ENCODE data around the gene PLOD3. TPM values are rescaled to one million over a fixed set of nuclear protein-coding genes. Genes with fewer than 3 reads are reported as not detected.

PLOD3 gene
- total RNA-seq, 5 donors from 2014 or later (not counting 1 experiment from before 2014, with no cell fraction given), result 27.7 to 74.2 (median 58.8) TPM

DNA sequence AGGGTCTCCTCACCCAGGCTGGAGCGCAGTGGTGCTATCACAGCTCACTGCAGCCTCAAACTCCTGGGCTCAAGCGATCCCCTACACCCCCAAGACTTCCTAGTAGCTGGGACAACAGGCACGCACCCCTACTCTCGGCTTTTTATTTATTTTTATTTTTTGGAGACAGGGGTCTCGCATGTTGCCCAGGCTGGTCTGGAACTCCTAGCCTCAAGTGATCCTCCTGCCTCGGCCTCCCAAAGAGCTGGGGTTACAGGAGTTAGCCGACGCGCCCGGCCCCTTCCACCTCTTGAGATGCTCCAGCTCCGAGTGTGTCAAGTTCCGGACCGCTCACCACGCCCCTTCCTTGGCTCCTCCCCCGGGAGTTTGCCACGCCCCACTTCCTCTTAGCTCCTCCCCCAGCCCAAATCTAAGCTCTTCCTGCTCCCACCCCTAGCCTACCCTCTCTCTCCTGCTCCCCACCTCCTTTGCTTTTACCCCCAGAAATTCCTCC is 43.6 kb downstream of the PLOD3 start:
- DNase-seq, result peak in 34 of 35 experiments; percentile 27 to 76 (median 53)
- H3K4me3 Mint-ChIP-seq, result peak overlapping the region in 2 of 3 donors; percentile 9 to 74
- Histone ChIP-seq H3K9me3 (no peaks in the 10 kb centered on the region), H3K36me3 (ENCODE audit: control insufficient read depth in 2 of 2, extremely low read depth in 1 of 2, insufficient read depth in 1 of 2, low read length in 1 of 2) (no peaks in the 10 kb centered on the region), H3K27me3 (replicated peaks in 1 of 2; ENCODE audit: control insufficient read depth in 2 of 2, extremely low read depth in 1 of 2, insufficient read depth in 2 of 2, low read length in 1 of 2) (peaks cover 11 to 95% of the 10 kb centered on the region in 2 experiments), H3K27ac (ENCODE audit: low read length) (no peak overlapping the region), H3K4me3 (ENCODE audit: control insufficient read depth in 1 of 2, extremely low read depth in 1 of 2, low read length in 1 of 2) (peak overlapping the region in 1 of 2 donors; percentile 29), H3K4me1 (ENCODE audit: control insufficient read depth in 1 of 2, extremely low read depth in 1 of 2, insufficient read depth in 2 of 2, low read length in 2 of 2) (peaks cover 25 to 56% of the 10 kb centered on the region in 2 experiments)
- ChIA-PET CTCF (interaction anchor here in 1 of 2 donors (0.6 to 1.6 kb wide), 4 partner anchors 19 to 70 kb away, joined by 3 to 17 read pairs (median 5); partner anchors contain the start of gene FIS1), POLR2A (no interaction called here)
- no peaks in the 10 kb centered on the region for H3K36me3 Mint-ChIP-seq
- ATAC-seq (replicated peaks in 1 of 4), result peak; percentile 61 to 70 (median 64)
- 4% methylated on average over 12 of the region's 16 CpGs for WGBS (ENCODE audit: insufficient coverage)
- H3K27me3 Mint-ChIP-seq, result peaks cover 70 to 85% of the 10 kb centered on the region in 2 donors
- H3K4me1 Mint-ChIP-seq, result peaks cover 50 to 58% (median 54%) of the 10 kb centered on the region in 3 donors
- no peaks in the 10 kb centered on the region for H3K9me3 Mint-ChIP-seq
- H3K27ac Mint-ChIP-seq, result no peak overlapping the region

DNA sequence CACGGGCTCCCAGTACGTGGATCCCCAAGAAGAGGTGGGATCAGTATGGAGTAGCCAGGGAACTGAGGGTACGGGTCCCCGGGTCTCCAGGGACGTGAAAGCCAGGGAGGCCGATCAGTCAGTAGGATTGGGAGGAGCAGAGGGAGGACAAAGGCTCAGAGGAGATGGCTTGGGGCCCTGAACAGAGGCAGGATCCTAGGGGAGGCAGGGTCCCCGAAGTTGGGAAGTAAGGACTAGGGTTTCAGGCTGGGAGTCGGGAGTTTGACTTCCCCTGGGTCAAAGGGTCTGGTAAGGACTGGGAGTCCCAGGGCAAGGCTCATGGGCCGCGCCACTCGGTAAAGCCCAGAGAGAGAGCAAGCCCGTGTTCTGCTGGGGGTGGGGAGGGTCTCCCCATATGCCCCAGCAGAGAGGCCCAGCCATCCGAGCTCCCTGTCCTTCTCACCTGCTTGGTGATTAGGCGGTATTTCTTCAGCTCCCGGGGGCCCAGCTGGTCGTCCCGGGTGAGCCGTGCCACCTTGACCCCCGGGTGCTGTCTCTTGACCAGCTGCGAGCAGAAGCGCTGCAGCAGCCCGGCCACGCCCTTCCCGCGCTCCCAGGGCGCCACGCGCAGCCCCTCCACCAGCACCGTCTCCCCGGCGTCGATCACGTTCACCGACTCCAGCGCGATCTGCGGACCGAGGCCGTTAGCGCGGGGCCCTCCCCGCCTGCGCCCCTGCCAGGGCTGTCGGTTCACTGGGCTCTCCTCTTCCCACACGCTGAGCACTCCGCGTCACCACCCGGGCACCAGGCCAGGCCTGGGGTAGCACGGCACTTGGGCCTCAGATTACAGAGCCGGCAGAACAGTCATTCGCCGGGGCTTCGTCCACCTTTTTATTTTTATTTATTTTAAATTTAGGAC is 44.3 kb downstream of the PLOD3 start:
- Mint-ChIP-seq H3K27ac (no peak overlapping the region), H3K36me3 (no peaks in the 10 kb centered on the region), H3K27me3 (peaks cover 75 to 87% of the 10 kb centered on the region in 2 donors), H3K9me3 (no peaks in the 10 kb centered on the region), H3K4me1 (peaks cover 54 to 63% (median 59%) of the 10 kb centered on the region in 3 donors), H3K4me3 (peak overlapping the region in 1 of 3 donors; percentile 74)
- no peak for ATAC-seq (replicated peaks in 1 of 4)
- Histone ChIP-seq H3K9me3 (no peaks in the 10 kb centered on the region), H3K4me1 (ENCODE audit: control insufficient read depth in 1 of 2, extremely low read depth in 1 of 2, insufficient read depth in 2 of 2, low read length in 2 of 2) (peaks cover 25 to 56% of the 10 kb centered on the region in 2 experiments), H3K36me3 (ENCODE audit: control insufficient read depth in 2 of 2, extremely low read depth in 1 of 2, insufficient read depth in 1 of 2, low read length in 1 of 2) (no peaks in the 10 kb centered on the region), H3K27ac (ENCODE audit: low read length) (no peak overlapping the region), H3K4me3 (ENCODE audit: control insufficient read depth in 1 of 2, extremely low read depth in 1 of 2, low read length in 1 of 2) (peak overlapping the region in 1 of 2 donors; percentile 48), H3K27me3 (replicated peaks in 1 of 2; ENCODE audit: control insufficient read depth in 2 of 2, extremely low read depth in 1 of 2, insufficient read depth in 2 of 2, low read length in 1 of 2) (peaks cover 12 to 95% of the 10 kb centered on the region in 2 experiments)
- CTCF ChIA-PET, result interaction anchor here in 1 of 2 donors (1.4 to 1.6 kb wide), 3 partner anchors 19 to 71 kb away, joined by 4 to 17 read pairs (median 6); partner anchors contain the start of gene FIS1
- DNase-seq, result no peak
- 6% methylated on average over 49 of the region's 53 CpGs for WGBS (ENCODE audit: insufficient coverage)
- POLR2A ChIA-PET, result no interaction called here

- Histone ChIP-seq H3K36me3 (ENCODE audit: control insufficient read depth in 2 of 2, extremely low read depth in 1 of 2, insufficient read depth in 1 of 2, low read length in 1 of 2) (no peaks in the 10 kb centered on the region), H3K27ac (ENCODE audit: low read length) (no peak overlapping the region), H3K27me3 (replicated peaks in 1 of 2; ENCODE audit: control insufficient read depth in 2 of 2, extremely low read depth in 1 of 2, insufficient read depth in 2 of 2, low read length in 1 of 2) (peaks cover 15 to 95% of the 10 kb centered on the region in 2 experiments), H3K9me3 (no peaks in the 10 kb centered on the region), H3K4me3 (ENCODE audit: control insufficient read depth in 1 of 2, extremely low read depth in 1 of 2, low read length in 1 of 2) (peak overlapping the region in 1 of 2 donors; percentile 48), H3K4me1 (ENCODE audit: control insufficient read depth in 1 of 2, extremely low read depth in 1 of 2, insufficient read depth in 2 of 2, low read length in 2 of 2) (peaks cover 25 to 58% of the 10 kb centered on the region in 2 experiments)
- H3K36me3 Mint-ChIP-seq, result no peaks in the 10 kb centered on the region
- peak overlapping the region in 1 of 3 donors; percentile 74 for H3K4me3 Mint-ChIP-seq
- ChIA-PET POLR2A (no interaction called here), CTCF (interaction anchor here (1.7 to 2.3 kb wide), 2 partner anchors 28 kb away, joined by 6 to 27 read pairs; no protein-coding TSS in a partner anchor)
- peak in 1 of 4 experiments; percentile 23 for ATAC-seq (replicated peaks in 1 of 4)
- peaks cover 76 to 87% of the 10 kb centered on the region in 2 donors for H3K27me3 Mint-ChIP-seq
- WGBS (ENCODE audit: insufficient coverage), result 6% methylated on average over 71 of the region's 79 CpGs
- H3K4me1 Mint-ChIP-seq, result peaks cover 54 to 68% (median 66%) of the 10 kb centered on the region in 3 donors
- DNase-seq, result peak in 1 of 35 experiments; percentile 42
- no peaks in the 10 kb centered on the region for H3K9me3 Mint-ChIP-seq
- no peak overlapping the region for H3K27ac Mint-ChIP-seq
Observed at GRCh38 chr7:101172005-101172853, 45.2 kb downstream of the PLOD3 start.

DNA sequence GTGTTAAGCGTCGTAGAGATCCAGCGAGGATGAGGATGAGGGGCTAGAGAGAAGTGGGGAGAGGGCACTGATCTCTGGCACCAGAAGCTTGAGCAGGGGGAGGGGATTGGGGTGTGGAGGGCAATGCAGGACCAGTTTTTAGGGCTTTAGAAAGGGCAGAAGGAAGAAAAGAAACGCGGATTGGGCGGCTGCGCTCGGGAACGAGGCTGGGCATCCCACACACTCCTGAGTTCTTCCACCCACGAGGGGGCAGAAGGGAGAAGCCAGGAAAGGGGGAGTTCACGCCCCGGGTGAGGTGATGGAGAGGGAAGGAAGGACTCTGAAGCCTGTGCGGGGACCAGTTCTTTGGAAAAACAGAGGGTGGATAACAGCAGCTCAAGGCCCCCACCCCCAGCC is 45.9 kb downstream of the PLOD3 start:
- Histone ChIP-seq H3K4me3 (ENCODE audit: control insufficient read depth in 1 of 2, extremely low read depth in 1 of 2, low read length in 1 of 2) (peak overlapping the region in 1 of 2 donors; percentile 17), H3K27me3 (replicated peaks in 1 of 2; ENCODE audit: control insufficient read depth in 2 of 2, extremely low read depth in 1 of 2, insufficient read depth in 2 of 2, low read length in 1 of 2) (peaks cover 15 to 99% of the 10 kb centered on the region in 2 experiments), H3K27ac (ENCODE audit: low read length) (no peak overlapping the region), H3K9me3 (no peaks in the 10 kb centered on the region), H3K36me3 (ENCODE audit: control insufficient read depth in 2 of 2, extremely low read depth in 1 of 2, insufficient read depth in 1 of 2, low read length in 1 of 2) (no peaks in the 10 kb centered on the region), H3K4me1 (ENCODE audit: control insufficient read depth in 1 of 2, extremely low read depth in 1 of 2, insufficient read depth in 2 of 2, low read length in 2 of 2) (peaks cover 29 to 66% of the 10 kb centered on the region in 2 experiments)
- ATAC-seq (replicated peaks in 1 of 4) (no peak), DNase-seq (no peak)
- WGBS (ENCODE audit: insufficient coverage), result 13% methylated on average over 2 of the region's 13 CpGs
- H3K4me3 Mint-ChIP-seq, result peak overlapping the region in 2 of 3 donors; percentile 3 to 74
- no peaks in the 10 kb centered on the region for H3K9me3 Mint-ChIP-seq
- no peaks in the 10 kb centered on the region for H3K36me3 Mint-ChIP-seq
- peak overlapping the region in 1 of 2 donors; percentile 63 for H3K27ac Mint-ChIP-seq
- ChIA-PET CTCF (interaction anchor here (1.3 to 2.3 kb wide), 3 partner anchors 27 to 46 kb away, joined by 3 to 27 read pairs (median 6); partner anchors contain the start of gene ZNHIT1 (in 1 of the 2)), POLR2A (no interaction called here)
- peaks cover 73 to 86% of the 10 kb centered on the region in 2 donors for H3K27me3 Mint-ChIP-seq
- peaks cover 59 to 74% (median 72%) of the 10 kb centered on the region in 3 donors for H3K4me1 Mint-ChIP-seq

- peaks cover 64 to 81% (median 77%) of the 10 kb centered on the region in 3 donors for H3K4me1 Mint-ChIP-seq
- peak in 10 of 35 experiments; percentile 20 to 54 (median 42) for DNase-seq
- H3K4me3 Mint-ChIP-seq, result peak overlapping the region; percentile 3 to 74 (median 52)
- peaks cover 75 to 84% of the 10 kb centered on the region in 2 donors for H3K27me3 Mint-ChIP-seq
- no peaks in the 10 kb centered on the region for H3K9me3 Mint-ChIP-seq
- H3K4me3 ChIP-seq (ENCODE audit: control insufficient read depth in 1 of 2, extremely low read depth in 1 of 2, low read length in 1 of 2), result peak overlapping the region in 1 of 2 donors; percentile 41
- H3K27ac ChIP-seq (ENCODE audit: low read length), result no peak overlapping the region
- peaks cover 30 to 72% of the 10 kb centered on the region in 2 experiments for H3K4me1 ChIP-seq (ENCODE audit: control insufficient read depth in 1 of 2, extremely low read depth in 1 of 2, insufficient read depth in 2 of 2, low read length in 2 of 2)
- peaks cover 15 to 99% of the 10 kb centered on the region in 2 experiments for H3K27me3 ChIP-seq (replicated peaks in 1 of 2; ENCODE audit: control insufficient read depth in 2 of 2, extremely low read depth in 1 of 2, insufficient read depth in 2 of 2, low read length in 1 of 2)
- H3K9me3 ChIP-seq, result no peaks in the 10 kb centered on the region
- no peaks in the 10 kb centered on the region for H3K36me3 ChIP-seq (ENCODE audit: control insufficient read depth in 2 of 2, extremely low read depth in 1 of 2, insufficient read depth in 1 of 2, low read length in 1 of 2)
- POLR2A ChIA-PET, result no interaction called here
- H3K27ac Mint-ChIP-seq, result no peak overlapping the region
- CTCF ChIA-PET, result interaction anchor here (1.0 to 2.3 kb wide), 4 partner anchors 20 to 47 kb away, joined by 3 to 27 read pairs (median 5); partner anchors contain the start of gene ZNHIT1 (in 1 of the 2)
- WGBS (ENCODE audit: insufficient coverage), result 2% methylated on average over 10 of the region's 17 CpGs
- ATAC-seq (replicated peaks in 1 of 4), result peak in 1 of 4 experiments; percentile 67
- no peaks in the 10 kb centered on the region for H3K36me3 Mint-ChIP-seq
Observed at GRCh38 chr7:101170617-101171441, 46.6 kb downstream of the PLOD3 start.
